D341Med (cell line): ENCODE measurements around the gene SLC35F1.

Experiments
- DNase-seq: peaks from one replicate; pipeline ENCODE4 v3.0.0; 2012; ENCODE audit warnings: low spot score

The SLC35F1 gene

GRCh38 chr6:118122801-118123200, 215.7 kb downstream of the SLC35F1 start:
- DNase-seq = no peak

- DNase-seq = no peak
Observed at GRCh38 chr6:118123503-118124037, 216.5 kb downstream of the SLC35F1 start.

GRCh38 chr6:118124851-118125250, 217.8 kb downstream of the SLC35F1 start:
- no peak for DNase-seq

- DNase-seq = no peak
Observed at GRCh38 chr6:118128755-118129154, 221.7 kb downstream of the SLC35F1 start.

- no peak for DNase-seq
Observed at GRCh38 chr6:118134206-118134605, 227.1 kb downstream of the SLC35F1 start.

GRCh38 chr6:118134736-118135135, 227.7 kb downstream of the SLC35F1 start:
- DNase-seq = no peak

GRCh38 chr6:118135371-118135770, 228.3 kb downstream of the SLC35F1 start:
- no peak for DNase-seq

- DNase-seq = no peak
Observed at GRCh38 chr6:118141211-118141610, 234.1 kb downstream of the SLC35F1 start.

GRCh38 chr6:118146584-118146983, 239.5 kb downstream of the SLC35F1 start:
- DNase-seq = no peak

GRCh38 chr6:118147511-118147910, 240.4 kb downstream of the SLC35F1 start:
- no peak for DNase-seq

GRCh38 chr6:118148561-118148960, 241.5 kb downstream of the SLC35F1 start:
- no peak for DNase-seq

GRCh38 chr6:118152524-118152923, 245.5 kb downstream of the SLC35F1 start:
- no peak for DNase-seq

- DNase-seq = no peak
Observed at GRCh38 chr6:118161343-118161742, 254.3 kb downstream of the SLC35F1 start.

- no peak for DNase-seq
Observed at GRCh38 chr6:118163542-118163941, 256.5 kb downstream of the SLC35F1 start.

GRCh38 chr6:118165500-118165899, 258.4 kb downstream of the SLC35F1 start:
- DNase-seq = no peak

GRCh38 chr6:118168421-118168820, 261.4 kb downstream of the SLC35F1 start:
- no peak for DNase-seq

GRCh38 chr6:118171852-118172251, 264.8 kb downstream of the SLC35F1 start:
- DNase-seq = no peak

- DNase-seq = no peak
Observed at GRCh38 chr6:118174071-118174470, 267.0 kb downstream of the SLC35F1 start.

- DNase-seq = no peak
Observed at GRCh38 chr6:118177720-118178119, 270.7 kb downstream of the SLC35F1 start.

- DNase-seq = no peak
Observed at GRCh38 chr6:118179048-118179447, 272.0 kb downstream of the SLC35F1 start.

GRCh38 chr6:118186672-118187567, 279.9 kb downstream of the SLC35F1 start:
- no peak for DNase-seq

- DNase-seq = no peak
Observed at GRCh38 chr6:118187568-118188164, 280.6 kb downstream of the SLC35F1 start.

GRCh38 chr6:118188561-118188960, 281.5 kb downstream of the SLC35F1 start:
- no peak for DNase-seq
